Measurements from ENCODE around the gene ZCCHC3.
"Not testable (repeated sequence)": the region's sequence is repeated elsewhere in the genome, so short reads cannot be mapped to it uniquely, and the experiment has no call there.

Gene ZCCHC3

DNA sequence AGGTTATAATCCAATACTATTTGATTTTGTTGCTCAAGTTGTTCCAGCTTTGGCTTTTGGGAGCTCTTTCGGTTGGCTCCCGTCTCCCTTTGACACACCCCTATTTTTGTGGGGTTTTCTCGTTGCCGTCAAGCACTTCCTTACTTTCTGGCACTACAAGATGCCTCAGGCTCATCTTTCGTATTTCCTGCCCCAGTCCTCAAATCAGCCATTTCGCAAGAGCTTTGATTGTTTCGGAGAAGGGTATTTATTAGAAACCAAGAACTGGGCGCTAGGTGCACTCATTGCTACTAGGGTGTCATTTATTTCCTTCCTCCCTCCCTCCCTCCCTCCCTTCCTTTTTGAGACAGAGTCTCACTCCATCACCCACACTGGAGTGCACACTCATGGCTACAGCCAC is 14.7 kb downstream of the ZCCHC3 start:
- DNase-seq (ENCODE audit: low read depth in 2 of 2), result no peak

DNA sequence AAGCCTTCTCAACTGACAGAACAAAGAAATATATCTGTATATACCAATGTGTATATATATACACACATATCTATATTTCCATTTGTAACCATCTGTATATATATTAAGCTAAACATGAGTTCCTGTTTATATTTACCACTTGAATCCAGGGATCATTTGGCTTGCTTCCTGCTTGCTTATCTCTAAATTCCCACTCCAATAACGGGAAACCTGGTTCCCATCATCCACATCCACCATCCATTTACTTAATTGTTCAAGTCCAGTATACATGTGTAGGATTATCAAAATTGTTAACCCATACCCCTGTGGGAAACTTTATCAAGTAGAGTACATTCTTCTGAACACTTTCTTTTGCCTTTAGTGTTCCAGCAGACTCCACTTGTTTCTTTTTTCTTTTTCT is 15.5 kb downstream of the ZCCHC3 start:
- DNase-seq (ENCODE audit: low read depth in 2 of 2), result no peak

DNA sequence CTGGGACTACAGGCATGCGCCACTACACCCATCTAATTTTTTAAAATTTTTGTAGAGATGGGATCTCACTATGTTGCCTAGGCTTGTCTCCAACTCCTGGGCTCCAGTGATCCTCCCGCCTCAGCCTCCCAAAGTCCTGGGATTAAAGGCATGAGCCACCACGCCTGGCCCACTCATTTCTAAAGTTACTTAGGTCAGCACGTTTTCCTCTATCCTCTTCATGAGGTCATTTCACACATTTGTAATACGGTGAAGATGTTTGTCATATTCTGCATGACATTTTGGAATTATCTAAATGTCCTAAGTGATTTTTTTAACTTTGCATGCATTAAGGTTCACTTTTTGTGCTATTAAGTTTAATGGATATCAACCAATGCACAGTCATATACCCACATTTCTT is 16.0 kb downstream of the ZCCHC3 start:
- DNase-seq (ENCODE audit: low read depth in 2 of 2), result no peak

DNA sequence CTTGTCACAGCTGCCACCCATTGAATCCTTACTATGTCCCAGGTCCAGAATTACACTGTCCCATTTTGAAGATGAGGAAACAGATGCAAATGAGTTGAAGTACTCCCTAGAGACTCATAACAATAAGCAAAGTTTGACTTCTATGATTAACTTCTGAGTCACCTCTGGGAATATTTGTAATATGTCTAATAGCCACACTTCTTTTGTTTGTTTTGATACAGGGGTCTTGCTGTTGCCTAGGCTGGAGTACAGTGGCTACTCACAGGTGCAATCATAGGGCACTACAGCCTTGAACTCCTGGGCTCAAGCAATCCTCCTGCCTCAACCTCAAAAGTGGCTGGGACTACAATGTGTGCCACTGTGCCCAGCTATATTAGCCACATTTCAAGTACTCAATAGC is 16.6 kb downstream of the ZCCHC3 start:
- no peak for DNase-seq (ENCODE audit: low read depth in 2 of 2)

GRCh38 chr20:316316-317068 is 19.1 kb downstream of the ZCCHC3 start:
- DNase-seq (ENCODE audit: low read depth in 2 of 2), result no peak

DNA sequence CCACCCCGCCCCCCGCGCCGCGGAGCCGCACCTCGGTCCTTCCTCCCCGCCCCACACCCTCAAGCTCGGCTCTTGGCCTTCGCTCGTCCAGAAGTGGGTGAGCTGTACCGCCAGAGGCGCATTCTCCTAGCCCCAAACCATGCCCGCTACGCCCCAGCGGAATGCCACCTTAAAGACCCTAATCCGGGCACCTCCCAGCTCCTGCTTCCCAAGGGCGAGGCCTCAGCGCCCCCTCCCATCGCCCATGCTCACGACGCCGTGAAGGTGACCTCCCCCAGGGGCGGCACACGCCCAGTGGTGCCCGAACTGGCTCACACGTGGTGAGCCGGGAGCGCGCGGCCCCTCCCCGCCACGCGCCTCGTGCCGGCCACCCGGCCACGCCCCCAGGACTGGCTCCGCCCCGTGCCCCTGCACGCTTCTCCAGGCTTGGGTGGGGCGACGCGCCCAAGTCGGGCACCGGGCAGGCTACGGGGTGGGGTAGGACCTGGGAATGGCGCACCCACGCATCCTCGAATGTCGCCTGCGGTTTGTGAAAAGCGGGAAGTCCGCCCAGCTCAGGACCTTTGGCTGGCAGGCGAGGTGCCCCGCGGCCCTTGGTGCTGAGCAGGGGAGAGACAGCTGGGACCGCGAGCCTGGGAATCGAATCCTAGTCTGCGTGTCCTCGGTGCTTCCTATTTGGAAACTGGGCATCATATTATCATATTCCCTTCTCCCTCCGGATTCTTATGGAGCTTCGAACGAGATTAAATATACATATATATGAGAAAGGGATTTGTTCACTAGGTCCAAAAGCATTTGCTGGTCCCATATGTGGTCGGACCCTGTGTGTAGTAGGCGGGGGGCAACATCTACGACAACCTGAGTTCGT is 27.0 kb downstream of the ZCCHC3 start:
- DNase-seq (ENCODE audit: low read depth in 2 of 2), result peak; percentile 79 to 92

DNA sequence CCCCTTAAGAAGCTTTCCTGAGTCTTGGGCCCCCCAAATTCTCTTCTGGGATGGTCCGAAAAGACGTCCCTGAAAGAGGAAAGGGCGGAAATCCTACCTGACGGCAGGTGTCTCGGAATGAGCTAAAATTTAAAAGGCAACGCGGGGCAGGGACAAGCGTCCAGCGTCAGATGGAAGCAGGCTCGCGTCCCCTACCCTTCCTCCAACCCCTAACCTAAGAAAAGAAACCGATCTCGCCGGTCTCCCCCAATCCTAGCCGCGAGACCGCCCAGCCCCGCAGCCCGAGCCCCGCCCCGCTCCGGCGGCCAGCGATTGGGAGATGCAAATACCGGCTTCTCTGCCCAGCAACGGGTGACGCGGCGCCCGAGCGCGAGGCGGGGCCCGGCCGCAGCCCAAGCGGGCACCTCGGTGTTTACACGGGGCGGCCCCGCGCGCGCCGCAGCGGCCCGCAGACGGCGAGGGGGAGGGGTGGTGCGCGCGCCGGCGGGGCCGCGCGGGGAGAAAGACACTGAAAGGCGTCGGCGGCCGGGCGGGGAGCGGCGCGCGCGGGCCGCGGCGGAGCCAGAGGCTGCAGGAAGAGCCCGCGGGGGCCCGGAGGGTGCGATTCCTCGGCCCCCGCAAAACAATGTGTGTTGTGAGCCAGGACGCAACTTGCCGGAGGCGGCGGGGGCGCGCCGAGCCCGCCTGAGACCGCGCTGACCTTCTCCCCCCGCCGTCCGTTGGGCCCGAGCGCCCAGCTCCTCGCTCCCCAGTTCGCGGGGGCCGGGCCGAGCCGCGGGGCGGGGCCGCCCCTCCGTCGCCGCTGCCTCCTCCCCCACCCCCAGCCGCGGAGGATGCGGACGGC is 27.9 kb downstream of the ZCCHC3 start, which contains the start of gene SOX12:
Gene SOX12, plus strand, starts transcription at position 508 of the 844 bp plus-strand sequence. CDS start 373 bp downstream, outside the sequence.
- peak; percentile 94 to 98 for DNase-seq (ENCODE audit: low read depth in 2 of 2)

- DNase-seq (ENCODE audit: low read depth in 2 of 2), result no peak
Measured at GRCh38 chr20:325889-326644, 28.7 kb downstream of the ZCCHC3 start.

- DNase-seq (ENCODE audit: low read depth in 2 of 2), result no peak
Measured at GRCh38 chr20:326645-327185, 29.3 kb downstream of the ZCCHC3 start.

DNA sequence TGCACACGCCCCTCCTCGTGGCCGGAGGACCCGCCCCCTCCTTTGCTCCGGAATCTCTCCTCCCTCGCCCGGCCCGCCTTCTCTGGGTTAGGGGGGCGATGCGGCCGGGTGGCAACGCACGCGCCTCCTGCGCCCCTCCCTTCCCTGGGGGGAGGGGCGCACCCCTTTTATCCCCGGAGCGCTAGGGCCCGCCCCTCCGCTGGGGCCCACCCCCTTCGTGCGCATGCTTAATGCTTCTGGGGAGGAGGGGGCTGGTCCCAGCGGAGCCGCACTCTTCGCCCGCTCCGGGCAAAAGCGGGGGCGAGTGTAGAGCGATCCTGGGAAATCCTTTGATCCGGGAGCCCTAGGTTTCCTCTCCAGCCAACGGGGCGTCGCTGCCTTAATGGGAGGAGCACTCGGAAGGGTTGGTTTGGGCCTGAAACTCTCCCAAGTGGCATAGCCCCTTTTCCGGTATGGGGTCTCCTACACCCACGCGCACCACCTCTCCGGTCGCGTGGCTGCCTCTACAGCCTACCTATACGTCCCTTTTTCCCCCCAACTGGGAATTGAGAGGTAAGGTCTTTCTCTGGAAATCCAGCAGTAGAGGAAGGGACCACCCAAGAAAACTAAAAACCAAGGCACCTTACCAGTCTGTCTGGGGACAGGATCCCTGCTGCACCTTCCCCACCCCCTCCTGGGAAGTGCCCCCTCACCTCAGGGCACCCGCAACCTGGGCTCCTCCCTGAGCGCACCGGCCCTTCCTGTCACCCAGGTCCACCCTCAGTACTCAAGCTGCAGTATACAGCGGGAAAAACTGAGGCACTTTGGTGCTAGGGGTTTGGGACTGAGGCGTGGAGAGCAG is 30.0 kb downstream of the ZCCHC3 start:
- peak in 1 of 2 experiments; percentile 65 for DNase-seq (ENCODE audit: low read depth in 2 of 2)

DNA sequence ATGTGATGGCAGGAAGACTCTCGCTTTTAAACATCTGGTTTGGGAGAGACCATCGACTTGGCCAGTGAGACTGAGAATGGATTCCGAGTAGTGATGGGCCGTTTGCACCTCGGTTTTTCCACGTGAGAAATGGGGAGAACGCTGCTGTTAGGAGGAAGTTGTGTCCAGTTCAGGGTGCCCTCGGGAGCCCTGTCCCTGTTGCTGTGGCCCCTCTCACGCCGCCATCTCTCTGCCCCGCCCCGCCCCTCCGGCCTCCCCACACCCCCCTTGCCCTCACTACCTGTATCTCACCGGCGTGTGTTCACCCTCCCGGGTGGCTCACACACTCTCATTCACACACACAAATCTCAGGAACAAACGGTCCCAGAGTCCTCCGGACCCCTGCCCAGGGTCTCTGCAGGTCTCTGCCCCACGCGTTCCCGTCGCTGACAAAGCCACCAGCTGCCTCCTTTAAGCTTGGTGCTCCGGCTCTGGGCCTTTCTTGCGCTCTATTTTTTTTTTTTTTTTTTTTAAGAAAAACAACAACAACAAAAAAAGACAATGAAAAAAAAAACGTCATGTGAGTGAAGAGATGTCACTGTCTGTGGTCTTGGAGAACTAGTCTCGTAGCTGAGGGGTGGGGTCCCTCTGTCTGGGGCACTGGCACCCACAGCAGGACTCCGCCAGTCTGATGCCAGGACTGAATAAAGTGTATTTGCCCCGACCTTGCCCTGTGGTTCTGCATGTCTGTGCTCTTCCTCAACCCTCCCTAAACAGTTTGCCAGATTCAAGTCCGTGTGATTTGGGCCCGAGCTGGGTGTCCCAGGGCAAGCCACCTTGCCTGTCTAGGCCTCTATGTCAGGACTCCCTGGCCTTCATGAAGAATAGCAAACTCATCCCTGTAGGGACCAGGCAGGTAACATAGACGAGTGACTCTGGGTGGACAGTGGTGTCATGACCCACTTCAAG is 30.9 kb downstream of the ZCCHC3 start:
- DNase-seq (ENCODE audit: low read depth in 2 of 2), result no peak

- DNase-seq (ENCODE audit: low read depth in 2 of 2), result no peak
Measured at GRCh38 chr20:328975-329695, 31.8 kb downstream of the ZCCHC3 start.

- no peak for DNase-seq (ENCODE audit: low read depth in 2 of 2)
Measured at GRCh38 chr20:329851-330232, 32.5 kb downstream of the ZCCHC3 start.

- DNase-seq (ENCODE audit: low read depth in 2 of 2), result peak in 1 of 2 experiments; percentile 40
Measured at GRCh38 chr20:330233-331149, 33.1 kb downstream of the ZCCHC3 start.

- no peak for DNase-seq (ENCODE audit: low read depth in 2 of 2)
Measured at GRCh38 chr20:334578-334977, 37.2 kb downstream of the ZCCHC3 start.

DNA sequence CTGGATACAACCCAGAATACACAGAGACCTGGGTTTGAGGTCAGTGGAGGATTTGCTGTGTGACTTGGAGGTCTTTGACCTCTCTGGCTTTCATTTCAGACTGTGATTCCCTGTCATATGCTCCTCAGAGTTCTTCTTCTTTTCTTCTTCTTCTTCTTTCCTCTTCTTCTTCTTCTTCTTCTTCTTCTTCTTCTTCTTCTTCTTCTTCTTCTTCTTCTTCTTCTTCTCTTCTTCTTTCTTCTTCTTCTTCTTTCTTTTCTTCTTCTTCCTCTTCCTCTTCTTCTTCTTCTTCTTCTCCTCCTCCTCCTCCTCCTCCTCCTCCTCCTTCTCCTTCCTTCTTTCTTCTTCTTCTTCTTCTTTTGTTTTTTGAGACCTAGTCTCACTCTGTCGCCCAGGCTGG is 38.7 kb downstream of the ZCCHC3 start:
- DNase-seq (ENCODE audit: low read depth in 2 of 2), result not testable (repeated sequence)

- no peak for DNase-seq (ENCODE audit: low read depth in 2 of 2)
Measured at GRCh38 chr20:341682-342081, 44.3 kb downstream of the ZCCHC3 start.
